GM12801 (cell line): ENCODE data around the gene MAP3K10.

Source experiments
- CTCF ChIP-seq: IDR thresholded peaks from one replicate; pipeline ENCODE4 v1.5.1; 2011; ENCODE audit warnings: control low read depth; ENCODE audit not compliant: insufficient read length; ENCODE audit errors: extremely low read depth

The MAP3K10 gene

GRCh38 chr19:40191836-40192646 lies 815 bp downstream of the MAP3K10 start:
- TF ChIP-seq CTCF = no peak

GRCh38 chr19:40192758-40193586 lies 1.7 kb downstream of the MAP3K10 start:
- no peak for TF ChIP-seq CTCF

- TF ChIP-seq CTCF = no peak
Measured at GRCh38 chr19:40193587-40193849, 2.3 kb downstream of the MAP3K10 start.

DNA sequence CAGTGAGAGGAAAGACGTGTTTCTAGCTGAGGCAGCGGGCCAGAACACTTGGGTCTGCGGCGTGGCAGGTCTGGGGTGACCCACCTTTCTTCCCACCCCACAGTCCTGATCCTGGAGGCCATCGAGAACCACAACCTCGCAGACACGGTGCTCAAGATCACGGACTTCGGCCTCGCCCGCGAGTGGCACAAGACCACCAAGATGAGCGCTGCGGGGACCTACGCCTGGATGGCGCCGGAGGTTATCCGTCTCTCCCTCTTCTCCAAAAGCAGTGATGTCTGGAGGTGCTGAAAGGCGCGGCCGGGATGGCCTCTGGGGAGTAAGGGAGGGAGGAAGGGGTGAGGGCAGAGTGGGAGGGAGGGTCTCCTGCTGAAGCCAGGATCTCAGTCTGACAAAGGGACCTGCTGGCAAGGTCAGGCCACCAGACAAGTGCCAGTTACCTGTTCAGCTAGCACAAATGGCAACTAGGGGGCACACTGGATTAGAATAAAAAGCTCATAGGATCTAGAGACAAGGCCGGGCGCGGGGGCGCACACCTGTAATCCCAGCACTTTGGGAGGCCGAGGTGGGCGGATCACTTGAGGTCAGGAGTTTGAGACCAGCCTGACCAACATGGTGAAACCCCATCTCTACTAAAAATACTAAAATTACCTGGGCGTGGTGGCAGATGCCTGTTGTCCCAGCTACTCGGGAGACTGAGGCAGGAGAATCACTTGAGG lies 7.2 kb downstream of the MAP3K10 start:
- no peak for TF ChIP-seq CTCF

GRCh38 chr19:40200341-40201099 lies 9.3 kb downstream of the MAP3K10 start:
- no peak for TF ChIP-seq CTCF

DNA sequence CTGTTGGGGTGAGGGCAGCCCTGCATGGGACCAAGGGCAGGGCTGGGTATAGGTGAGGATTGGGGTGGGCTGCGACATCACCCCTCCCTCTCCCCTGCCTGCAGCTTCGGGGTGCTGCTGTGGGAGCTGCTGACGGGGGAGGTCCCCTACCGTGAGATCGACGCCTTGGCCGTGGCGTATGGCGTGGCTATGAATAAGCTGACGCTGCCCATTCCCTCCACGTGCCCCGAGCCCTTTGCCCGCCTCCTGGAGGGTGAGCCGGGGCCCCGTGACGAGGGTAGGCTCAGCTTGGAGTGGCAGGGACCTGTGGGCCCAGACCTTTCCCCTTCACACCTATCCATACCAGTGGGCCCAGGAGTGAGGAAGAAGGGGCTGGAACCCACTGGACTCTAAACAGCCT lies 13.2 kb downstream of the MAP3K10 start:
- no peak for TF ChIP-seq CTCF

- no peak for TF ChIP-seq CTCF
Measured at GRCh38 chr19:40205760-40206159, 14.5 kb downstream of the MAP3K10 start.
